Left kidney (tissue), 2 donors: ENCODE data around the gene TMEM132A. TPM values are rescaled to one million over a fixed set of nuclear protein-coding genes. Genes with fewer than 3 reads are reported as not detected.
"Not testable (repeated sequence)": the region's sequence is repeated elsewhere in the genome, so short reads cannot be mapped to it uniquely, and the experiment has no call there.

Experiments
- DNase-seq: peaks from one replicate; pipeline ENCODE4 v3.0.0-alpha.2; 2013
- polyA plus RNA-seq: library from polyadenylated mRNA; unstranded; fragments of 120-200 nt; gene quantifications from one replicate; pipeline ENCODE4 v1.2.1, GENCODE V29; 2013; ENCODE audit not compliant: insufficient read length

The TMEM132A gene
- polyA plus RNA-seq, 1 donor: 58.7 TPM

GRCh38 chr11:60905047-60905446 lies 19.2 kb upstream of the TMEM132A start:
- DNase-seq: no peak

- DNase-seq: no peak
Measured at GRCh38 chr11:60905551-60906113, 18.6 kb upstream of the TMEM132A start.

- peak; percentile 98 for DNase-seq
Measured at GRCh38 chr11:60906132-60906972, 17.9 kb upstream of the TMEM132A start, which contains the start of gene PRPF19. Gene PRPF19, minus strand, starts transcription at chr11:60906585. Its CDS starts 203 bp downstream, at chr11:60906382.

GRCh38 chr11:60908803-60909202 lies 15.5 kb upstream of the TMEM132A start:
- DNase-seq: no peak

GRCh38 chr11:60909680-60910280 lies 14.5 kb upstream of the TMEM132A start:
- not testable (repeated sequence) for DNase-seq

GRCh38 chr11:60910281-60910687 lies 14.0 kb upstream of the TMEM132A start:
- no peak for DNase-seq

GRCh38 chr11:60910711-60911380 lies 13.4 kb upstream of the TMEM132A start:
- DNase-seq: no peak

GRCh38 chr11:60912223-60912850 lies 11.9 kb upstream of the TMEM132A start:
- no peak for DNase-seq

- DNase-seq: no peak
Measured at GRCh38 chr11:60912851-60913528, 11.3 kb upstream of the TMEM132A start.

- peak; percentile 92 for DNase-seq
Measured at GRCh38 chr11:60913793-60914632, 10.2 kb upstream of the TMEM132A start, which contains the start of gene TMEM109. Gene TMEM109, plus strand, starts transcription at chr11:60914158. Its CDS starts 5,536 bp downstream, at chr11:60919694.

- no peak for DNase-seq
Measured at GRCh38 chr11:60914633-60915247, 9.5 kb upstream of the TMEM132A start.

GRCh38 chr11:60915248-60915914 lies 8.9 kb upstream of the TMEM132A start:
- no peak for DNase-seq

GRCh38 chr11:60916669-60917206 lies 7.5 kb upstream of the TMEM132A start:
- DNase-seq: no peak

- no peak for DNase-seq
Measured at GRCh38 chr11:60917267-60917666, 7.0 kb upstream of the TMEM132A start.

- DNase-seq: no peak
Measured at GRCh38 chr11:60918251-60918938, 5.9 kb upstream of the TMEM132A start.

GRCh38 chr11:60918939-60919265 lies 5.4 kb upstream of the TMEM132A start:
- DNase-seq: no peak

GRCh38 chr11:60919320-60919719 lies 4.9 kb upstream of the TMEM132A start:
- no peak for DNase-seq

- DNase-seq: no peak
Measured at GRCh38 chr11:60919956-60920355, 4.3 kb upstream of the TMEM132A start.

GRCh38 chr11:60921259-60921658 lies 3.0 kb upstream of the TMEM132A start:
- DNase-seq: no peak
